Raji (cell line): Measurements from ENCODE around the gene TMEM181.

Experiments
- POLR2A ChIP-seq: IDR thresholded peaks from 2 replicates; pipeline ENCODE4 v1.6.1; 2011; ENCODE audit warnings: low read depth, low read length, control low read depth; ENCODE audit not compliant: insufficient read depth

The TMEM181 gene

GRCh38 chr6:158554611-158555361, 5.1 kb upstream of the TMEM181 start:
- TF ChIP-seq POLR2A = no peak

GRCh38 chr6:158556113-158556512, 3.8 kb upstream of the TMEM181 start:
- TF ChIP-seq POLR2A = no peak

GRCh38 chr6:158557927-158558326, 2.0 kb upstream of the TMEM181 start:
- no peak for TF ChIP-seq POLR2A

- no peak for TF ChIP-seq POLR2A
These were observed 1.2 kb upstream of the TMEM181 start for GRCh38 chr6:158558415-158559306.

GRCh38 chr6:158559338-158559894, 475 bp upstream of the TMEM181 start:
- TF ChIP-seq POLR2A = no peak

- no peak for TF ChIP-seq POLR2A
These were observed 987 bp downstream of the TMEM181 start for GRCh38 chr6:158560836-158561320.

GRCh38 chr6:158561321-158561884, 1.5 kb downstream of the TMEM181 start:
- TF ChIP-seq POLR2A = no peak

- TF ChIP-seq POLR2A = no peak
These were observed 2.0 kb downstream of the TMEM181 start for GRCh38 chr6:158561938-158562337.

- no peak for TF ChIP-seq POLR2A
These were observed 4.6 kb downstream of the TMEM181 start for GRCh38 chr6:158564243-158565121.

- TF ChIP-seq POLR2A = no peak
These were observed 5.2 kb downstream of the TMEM181 start for GRCh38 chr6:158565122-158565429.

- no peak for TF ChIP-seq POLR2A
These were observed 5.7 kb downstream of the TMEM181 start for GRCh38 chr6:158565482-158566040.

GRCh38 chr6:158566207-158566818, 6.4 kb downstream of the TMEM181 start:
- no peak for TF ChIP-seq POLR2A

GRCh38 chr6:158567152-158567551, 7.3 kb downstream of the TMEM181 start:
- TF ChIP-seq POLR2A = no peak
